Measurements from ENCODE around the gene JADE2. TPM values are rescaled to one million over a fixed set of nuclear protein-coding genes. Genes with fewer than 3 reads are reported as not detected.
"Not testable (repeated sequence)": the region's sequence is repeated elsewhere in the genome, so short reads cannot be mapped to it uniquely, and the experiment has no call there.

JADE2 gene
- total RNA-seq, 4 donors from 2014 or later = 51.7 to 116 (median 76.6) TPM

DNA sequence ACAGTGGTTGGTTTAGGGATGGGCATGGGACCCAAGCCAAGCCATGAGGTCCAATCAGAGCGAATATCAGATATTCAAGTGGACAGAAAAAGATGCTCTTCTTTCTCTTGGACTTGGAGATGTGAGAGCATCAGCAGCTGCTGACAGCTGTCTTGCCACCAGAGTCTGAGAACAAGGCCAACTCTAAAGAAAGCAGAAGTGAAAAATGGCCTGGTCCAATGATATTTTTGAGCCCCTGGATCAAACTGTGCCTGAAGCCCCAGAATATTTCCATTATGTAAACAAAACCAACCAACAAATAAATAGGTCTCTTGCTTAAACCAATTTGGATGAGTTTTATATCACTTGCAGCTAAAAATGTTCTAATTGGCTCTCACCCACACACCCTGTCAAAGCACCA lies 30.7 kb upstream of the JADE2 start:
- 69 to 81% methylated on average over 1 of the region's 1 CpG for WGBS, 2 donors
- intact Hi-C loops (cut with DNase I) = no loop called here
- Histone ChIP-seq H3K9me3 (no peaks in the 10 kb centered on the region), H3K4me3 (replicated peaks in 1 of 3) (no peak overlapping the region), H3K4me1 (no peaks in the 10 kb centered on the region), H3K27me3 (no peaks in the 10 kb centered on the region), H3K27ac (no peak overlapping the region), H3K36me3 (no peaks in the 10 kb centered on the region)
- no peak for DNase-seq
- TF ChIP-seq POLR2A (IDR thresholded peaks at IDR 0.05) (no peak), CTCF (IDR thresholded peaks at IDR 0.05) (no peak)

DNA sequence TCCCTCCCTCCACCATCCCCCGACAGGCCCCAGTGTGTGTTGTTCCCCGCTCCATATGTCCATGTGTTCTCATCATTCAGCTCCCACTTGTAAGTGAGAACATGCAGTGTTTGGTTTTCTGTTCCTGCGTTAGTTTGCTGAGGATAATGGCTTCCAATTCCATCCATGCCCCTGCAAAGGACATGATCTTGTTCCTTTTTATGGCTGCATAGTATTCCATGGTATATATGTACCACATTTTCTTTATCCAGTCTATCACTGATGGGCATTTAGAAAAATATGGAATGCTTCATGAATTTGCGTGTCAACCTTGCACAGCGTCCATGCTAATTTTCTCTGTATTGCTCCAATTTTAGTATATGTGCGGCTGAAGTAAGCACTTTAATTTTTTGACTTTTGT lies 25.6 kb upstream of the JADE2 start:
- H3K4me3 ChIP-seq (replicated peaks in 1 of 3); H3K36me3 ChIP-seq; intact Hi-C loops (cut with DNase I); DNase-seq; H3K27ac ChIP-seq; H3K9me3 ChIP-seq; H3K27me3 ChIP-seq: not testable (repeated sequence)
- WGBS, 2 donors = 89 to 96% methylated on average over 6 of the region's 6 CpGs
- H3K4me1 ChIP-seq = peaks cover 0 to 19% of the 10 kb centered on the region in 2 donors

GRCh38 chr5:134500699-134501430 lies 24.6 kb upstream of the JADE2 start:
- no peak for TF ChIP-seq POLR2A (IDR thresholded peaks at IDR 0.05)
- TF ChIP-seq CTCF (IDR thresholded peaks at IDR 0.05) = no peak
- Histone ChIP-seq H3K36me3 (no peaks in the 10 kb centered on the region), H3K9me3 (no peaks in the 10 kb centered on the region), H3K27ac (no peak overlapping the region), H3K27me3 (no peaks in the 10 kb centered on the region), H3K4me1 (peaks cover 0 to 22% of the 10 kb centered on the region in 2 donors), H3K4me3 (replicated peaks in 1 of 3) (no peak overlapping the region)
- intact Hi-C loops (cut with DNase I) = no loop called here
- WGBS, 2 donors = 95 to 96% methylated on average over 17 of the region's 17 CpGs
- DNase-seq = no peak

- H3K4me1 ChIP-seq = peaks cover 5 to 35% of the 10 kb centered on the region in 2 donors
- no peaks in the 10 kb centered on the region for H3K9me3 ChIP-seq
- intact Hi-C loops (cut with DNase I) = no loop called here
- H3K27ac ChIP-seq = no peak overlapping the region
- DNase-seq = no peak
- no peak overlapping the region for H3K4me3 ChIP-seq (replicated peaks in 1 of 3)
- TF ChIP-seq POLR2A (IDR thresholded peaks at IDR 0.05) = no peak
- no peak for TF ChIP-seq CTCF (IDR thresholded peaks at IDR 0.05)
- WGBS, 2 donors = 84 to 97% methylated on average over 2 of the region's 2 CpGs
- H3K36me3 ChIP-seq = no peaks in the 10 kb centered on the region
- no peaks in the 10 kb centered on the region for H3K27me3 ChIP-seq
These were observed 23.2 kb upstream of the JADE2 start for GRCh38 chr5:134502259-134502658.

DNA sequence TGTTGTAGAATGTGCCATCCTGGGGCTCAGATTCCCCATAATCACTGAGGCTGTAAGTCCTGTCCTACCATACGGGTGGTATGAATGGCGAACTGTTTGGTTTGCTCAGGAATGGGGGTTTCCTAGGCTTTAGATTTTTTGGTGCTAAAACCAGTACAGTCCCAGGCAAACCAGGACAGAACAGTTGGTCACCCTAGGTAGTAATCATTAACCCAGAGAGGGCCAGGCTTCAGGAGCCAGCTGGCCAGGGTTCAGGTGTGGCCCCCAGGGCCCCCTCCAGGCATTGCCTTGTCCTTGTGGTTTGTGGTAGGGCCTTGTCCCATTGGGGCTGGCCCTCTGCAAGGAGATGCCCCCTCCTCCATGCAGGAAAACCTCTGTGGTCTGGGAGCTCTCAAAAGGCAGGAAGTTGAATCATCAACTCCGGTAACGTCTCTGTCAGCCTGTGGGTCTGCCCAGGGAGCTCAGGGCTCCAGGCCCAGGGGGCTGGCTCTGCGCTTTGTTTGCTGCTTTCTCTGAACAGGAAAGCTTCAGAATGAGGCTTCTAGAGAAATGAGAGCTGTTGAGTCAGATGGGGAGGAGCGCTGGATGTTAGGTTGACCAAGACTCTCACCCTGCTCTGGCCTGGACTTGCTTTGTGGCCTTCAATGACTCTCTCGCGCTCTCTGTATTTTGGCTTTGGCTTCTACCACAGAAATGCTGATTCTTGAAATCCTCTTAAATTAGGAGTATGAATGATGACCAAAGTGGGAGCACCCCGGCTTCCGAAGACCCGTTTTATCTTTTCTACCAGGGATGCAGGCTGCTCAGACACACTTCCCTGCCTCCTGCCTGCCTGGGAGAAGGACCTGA lies 22.2 kb upstream of the JADE2 start:
- DNase-seq = peak; percentile 30 to 34
- intact Hi-C loops (cut with DNase I) = no loop called here
- WGBS, 2 donors = 57 to 61% methylated on average over 11 of the region's 11 CpGs
- no peaks in the 10 kb centered on the region for H3K9me3 ChIP-seq
- no peaks in the 10 kb centered on the region for H3K27me3 ChIP-seq
- no peaks in the 10 kb centered on the region for H3K36me3 ChIP-seq
- peak overlapping the region; percentile 70 to 80 (median 73) for H3K27ac ChIP-seq
- TF ChIP-seq CTCF (IDR thresholded peaks at IDR 0.05) = no peak
- TF ChIP-seq POLR2A (IDR thresholded peaks at IDR 0.05) = no peak
- no peak overlapping the region for H3K4me3 ChIP-seq (replicated peaks in 1 of 3)
- H3K4me1 ChIP-seq = peaks cover 5 to 35% of the 10 kb centered on the region in 2 donors
